ENCODE data around the gene RNASE12. TPM values are rescaled to one million over a fixed set of nuclear protein-coding genes. Genes with fewer than 3 reads are reported as not detected.
"Not testable (repeated sequence)": the region's sequence is repeated elsewhere in the genome, so short reads cannot be mapped to it uniquely, and the experiment has no call there.

The RNASE12 gene
- total and polyA plus RNA-seq, 9 of the 15 experiments (the other 6 are each of a cell fraction or from before 2014, with no cell fraction given), result 0.24 TPM; not detected in 8

DNA sequence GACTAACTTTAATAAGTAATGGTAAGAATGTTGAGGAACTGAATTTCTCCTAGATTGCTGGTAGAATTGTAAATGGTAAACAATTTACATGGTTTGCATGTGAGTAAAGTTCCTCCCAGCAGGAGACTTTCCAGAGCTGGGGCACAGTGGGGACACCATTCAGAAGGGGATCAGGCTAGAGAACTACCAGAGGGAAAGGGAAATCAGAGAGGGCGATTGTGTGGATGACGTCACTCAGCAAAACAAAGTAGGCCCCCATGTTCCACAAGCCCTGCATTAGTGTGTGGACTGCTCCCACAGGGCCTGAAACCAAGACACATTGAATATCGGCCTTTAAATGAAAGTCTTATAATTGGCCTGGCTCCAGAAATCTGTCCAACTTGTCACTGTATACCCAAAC lies 12.9 kb downstream of the RNASE12 start (continued):
- TF ChIP-seq CLOCK (CRISPR knock-in tag; IDR thresholded peaks at IDR 0.05; ENCODE audit: borderline replicate concordance), result no peak

DNA sequence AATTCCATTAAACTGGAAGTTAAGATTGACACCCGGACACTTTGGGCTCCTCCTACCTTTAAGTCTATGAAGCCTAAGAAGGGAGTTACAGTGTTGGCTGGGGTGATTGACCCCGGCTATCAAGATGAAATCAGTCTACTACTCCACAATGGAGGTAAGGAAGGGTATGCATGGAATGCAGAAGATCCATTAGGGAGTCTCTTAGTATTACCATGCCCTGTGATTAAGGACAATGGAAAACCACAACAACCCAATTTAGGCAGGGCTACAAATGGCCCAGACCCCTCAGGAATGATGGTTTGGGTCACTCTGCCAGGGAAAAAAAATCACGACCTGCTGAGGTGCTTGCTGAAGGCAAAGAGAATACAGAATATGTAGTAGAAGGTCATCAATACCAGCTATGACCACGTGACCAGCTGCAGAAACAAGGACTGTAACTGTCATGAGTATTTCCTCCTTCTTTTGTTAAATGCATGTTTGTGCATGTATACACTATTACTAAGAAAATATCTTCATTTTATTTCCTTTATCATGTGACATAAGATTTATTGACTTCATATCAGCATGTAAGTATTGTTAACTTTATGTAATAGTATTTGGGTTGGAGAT lies 18.7 kb downstream of the RNASE12 start:
- 29% methylated on average over 3 of the region's 4 CpGs for WGBS (ENCODE audit: insufficient coverage, low coverage, missing lambda C conversion rate)
- peak; percentile 47 for TF ChIP-seq TFE3 (CRISPR knock-in tag; IDR thresholded peaks at IDR 0.05)
- TF ChIP-seq RAD51 (IDR thresholded peaks at IDR 0.05; ENCODE audit: borderline replicate concordance, low read depth), result peak; percentile 53; the same call in 1 of the 2 replicates
- TF ChIP-seq, protein P1, sequence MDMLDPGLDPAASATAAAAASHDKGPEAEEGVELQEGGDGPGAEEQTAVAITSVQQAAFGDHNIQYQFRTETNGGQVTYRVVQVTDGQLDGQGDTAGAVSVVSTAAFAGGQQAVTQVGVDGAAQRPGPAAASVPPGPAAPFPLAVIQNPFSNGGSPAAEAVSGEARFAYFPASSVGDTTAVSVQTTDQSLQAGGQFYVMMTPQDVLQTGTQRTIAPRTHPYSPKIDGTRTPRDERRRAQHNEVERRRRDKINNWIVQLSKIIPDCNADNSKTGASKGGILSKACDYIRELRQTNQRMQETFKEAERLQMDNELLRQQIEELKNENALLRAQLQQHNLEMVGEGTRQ (CRISPR knock-in tag; IDR thresholded peaks at IDR 0.05), result peak; percentile 21; the same call in 1 of the 2 replicates
- H3K4me3 ChIP-seq, result not testable (repeated sequence)

More for the DNA sequence above, 18.7 kb downstream of the RNASE12 start:
- H3K27ac ChIP-seq (ENCODE audit: extremely low read depth, low read depth, low read length); H2AFZ ChIP-seq (ENCODE audit: low read depth, low read length); H3K27me3 ChIP-seq (ENCODE audit: control insufficient read depth in 2 of 2, insufficient read depth in 2 of 2, low read length in 2 of 2); H4K20me1 ChIP-seq (replicated peaks; ENCODE audit: control insufficient read depth, insufficient read depth, low read length); H3K9me1 ChIP-seq (ENCODE audit: control insufficient read depth, insufficient read depth, low read length); H3K9ac ChIP-seq (ENCODE audit: insufficient read depth in 1 of 2, low read depth in 2 of 2, low read length in 2 of 2); ATAC-seq; H3K4me2 ChIP-seq (ENCODE audit: insufficient read depth, low read length); intact Hi-C loops (cut with micrococcal nuclease); H3K4me1 ChIP-seq (replicated peaks in 1 of 2; ENCODE audit: control insufficient read depth in 2 of 2, insufficient read depth in 2 of 2, low read length in 2 of 2); BruUV-seq (replicated peaks); POLR2A ChIA-PET; DNase-seq (ENCODE audit: extremely low read depth in 1 of 4, low spot score in 3 of 4); in situ Hi-C loops (cut with MboI); CTCF ChIA-PET (ENCODE audit: low intra/inter-chr PET ratio); FAIRE-seq; H3K36me3 ChIP-seq (ENCODE audit: control insufficient read depth, insufficient read depth, low read length); H3K9me3 ChIP-seq (replicated peaks; ENCODE audit: control insufficient read depth, insufficient read depth, low read depth, low read length); H3K79me2 ChIP-seq (ENCODE audit: control insufficient read depth, insufficient read depth, low read length): not testable (repeated sequence)

All from K562 (cell line).